Colonic mucosa (tissue), 4 donors: ENCODE results near the gene DCUN1D3. TPM values are rescaled to one million over a fixed set of nuclear protein-coding genes. Genes with fewer than 3 reads are reported as not detected.

Source experiments
- DNase-seq: peaks from one replicate; pipeline ENCODE4 v3.0.0-alpha.2; 2020
- H3K27ac ChIP-seq: fragments of 200-600 bp; one replicate; pipeline ENCODE4 v1.8.0; 2021
- H3K27me3 ChIP-seq: fragments of 200-600 bp; one replicate; pipeline ENCODE4 v1.8.0; 2021
- H3K36me3 ChIP-seq: fragments of 200-600 bp; one replicate; pipeline ENCODE4 v1.8.0; 2021
- H3K4me1 ChIP-seq: fragments of 200-600 bp; one replicate; pipeline ENCODE4 v1.8.0; 2021; ENCODE audit warnings: mild to moderate bottlenecking
- H3K4me3 ChIP-seq: fragments of 200-600 bp; one replicate; pipeline ENCODE4 v1.8.0; 2021
- H3K9ac ChIP-seq, 2 donors: one replicate each; pipeline ENCODE4 v1.7.0; 2013; ENCODE audit warnings: control low read depth in 2 of 2, low read depth in 2 of 2, low read length in 2 of 2
- H3K9me3 ChIP-seq: fragments of 200-600 bp; one replicate; pipeline ENCODE4 v1.8.0; 2021
- CTCF ChIP-seq: fragments of 200-600 bp; IDR thresholded peaks from one replicate; pipeline ENCODE4 v1.8.0; 2022; ENCODE audit warnings: antibody characterized with exemption, mild to moderate bottlenecking
- intact Hi-C: fragments of 100-400 bp; cut with DNase I; formaldehyde crosslinking; loops from one replicate; pipeline ENCODE4 v1.14.1; 2022
- total RNA-seq, 2 donors: library from RNA; stranded (reverse); fragmentation: NEBNext Ultra II Directional in 1 of 2; extraction: Animal tissue kit (Norgen Biotek cat#: 25700) in 1 of 2; gene quantifications; one replicate each; pipeline ENCODE4 v1.2.1, GENCODE V29; 2021
- donor health status: healthy.
- donor health status: DM: no; HTN: no; CAD: no.
- donor health status: DM: no; HTN: no; CAD: no.

The DCUN1D3 gene
- total RNA-seq, 2 donors from 2014 or later = 6.0 to 15.0 TPM

DNA sequence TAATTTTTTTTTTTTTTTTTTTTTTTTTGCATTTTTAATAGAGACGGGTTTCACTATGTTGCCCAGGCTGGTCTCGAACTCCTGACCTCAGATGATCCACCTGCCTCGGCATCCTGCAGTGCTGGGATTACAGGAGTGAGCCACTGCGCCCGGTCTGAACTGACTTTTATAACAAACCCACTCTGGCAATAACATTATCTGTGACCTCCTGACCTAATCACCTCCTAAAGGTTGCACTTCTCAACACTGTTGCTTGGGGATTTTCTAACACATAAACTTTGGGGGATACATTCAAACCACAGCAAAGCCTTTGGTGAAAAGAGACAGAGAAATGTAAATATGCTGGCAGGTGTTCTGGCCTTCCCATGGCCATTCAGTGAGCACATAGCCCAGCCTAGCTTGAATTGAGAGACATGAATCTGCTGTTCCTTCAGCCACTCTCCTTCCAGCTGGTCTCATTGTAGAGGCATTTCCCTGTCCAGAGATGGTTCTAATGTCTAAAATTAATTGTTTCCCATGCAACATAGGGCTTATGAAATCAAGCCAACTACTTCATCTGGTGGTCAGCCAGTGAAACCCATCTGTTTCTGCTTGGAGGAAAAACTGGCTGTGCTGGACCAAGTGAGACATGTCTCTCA is 28.7 kb upstream of the DCUN1D3 start:
- DNase-seq = no peak

DNA sequence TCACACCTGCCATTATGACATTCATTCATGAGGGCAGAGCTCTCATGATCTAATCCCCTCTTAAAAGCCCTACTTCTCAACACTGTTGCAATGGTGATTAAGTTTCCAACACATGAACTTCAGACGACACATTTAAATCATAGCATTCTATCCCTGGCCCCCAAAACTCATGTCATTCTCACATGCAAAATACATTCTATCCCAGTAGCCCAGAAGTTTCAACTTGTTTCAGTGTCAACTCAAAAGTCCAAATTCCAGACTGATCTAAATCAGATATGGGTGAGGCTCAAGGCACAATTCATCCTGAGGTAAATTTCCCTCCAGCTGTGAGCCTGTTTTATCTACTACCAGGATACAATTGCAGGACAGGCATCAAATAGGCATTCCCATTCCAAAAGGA is 25.6 kb upstream of the DCUN1D3 start:
- H3K4me3 ChIP-seq = no peak overlapping the region
- no peaks in the 10 kb centered on the region for H3K36me3 ChIP-seq
- no peak overlapping the region for H3K27ac ChIP-seq
- no peaks in the 10 kb centered on the region for H3K9me3 ChIP-seq
- no peak overlapping the region for H3K9ac ChIP-seq
- no peak for DNase-seq
- no peaks in the 10 kb centered on the region for H3K4me1 ChIP-seq
- intact Hi-C loops = no loop called here
- TF ChIP-seq CTCF = no peak
- no peaks in the 10 kb centered on the region for H3K27me3 ChIP-seq

More for the DNA sequence above, 28.7 kb upstream of the DCUN1D3 start:
- intact Hi-C loops = no loop called here
- no peak overlapping the region for H3K9ac ChIP-seq
- no peak overlapping the region for H3K27ac ChIP-seq
- no peak for TF ChIP-seq CTCF
- no peaks in the 10 kb centered on the region for H3K4me1 ChIP-seq
- no peaks in the 10 kb centered on the region for H3K27me3 ChIP-seq
- H3K36me3 ChIP-seq = no peaks in the 10 kb centered on the region
- H3K4me3 ChIP-seq = no peak overlapping the region
- no peaks in the 10 kb centered on the region for H3K9me3 ChIP-seq

DNA sequence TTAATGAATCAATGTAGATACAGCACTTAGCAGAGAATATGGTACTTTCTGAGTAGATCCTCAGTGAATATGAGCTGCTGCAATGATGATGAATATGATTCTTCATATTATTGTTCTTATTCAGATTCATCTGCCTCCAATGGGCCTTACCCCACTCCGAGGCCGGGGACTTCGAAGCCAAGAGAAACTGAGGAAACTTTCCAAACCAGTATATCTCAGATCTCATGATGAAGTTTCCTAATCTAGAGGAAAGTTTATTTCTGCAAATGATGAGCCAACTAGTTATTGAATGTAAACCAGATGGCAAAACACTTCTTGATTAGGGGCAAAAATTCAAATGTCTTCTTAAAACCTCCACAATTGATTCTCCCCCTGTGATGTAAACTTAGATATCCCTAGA is 23.7 kb upstream of the DCUN1D3 start:
- H3K27ac ChIP-seq = no peak overlapping the region
- H3K9me3 ChIP-seq = no peaks in the 10 kb centered on the region
- no peak for TF ChIP-seq CTCF
- H3K4me3 ChIP-seq = no peak overlapping the region
- H3K36me3 ChIP-seq = no peaks in the 10 kb centered on the region
- DNase-seq = no peak
- H3K4me1 ChIP-seq = no peaks in the 10 kb centered on the region
- H3K27me3 ChIP-seq = no peaks in the 10 kb centered on the region
- H3K9ac ChIP-seq = no peak overlapping the region
- intact Hi-C loops = no loop called here

GRCh38 chr16:20920799-20921198 is 20.6 kb upstream of the DCUN1D3 start:
- intact Hi-C loops = no loop called here
- no peak for TF ChIP-seq CTCF

DNA sequence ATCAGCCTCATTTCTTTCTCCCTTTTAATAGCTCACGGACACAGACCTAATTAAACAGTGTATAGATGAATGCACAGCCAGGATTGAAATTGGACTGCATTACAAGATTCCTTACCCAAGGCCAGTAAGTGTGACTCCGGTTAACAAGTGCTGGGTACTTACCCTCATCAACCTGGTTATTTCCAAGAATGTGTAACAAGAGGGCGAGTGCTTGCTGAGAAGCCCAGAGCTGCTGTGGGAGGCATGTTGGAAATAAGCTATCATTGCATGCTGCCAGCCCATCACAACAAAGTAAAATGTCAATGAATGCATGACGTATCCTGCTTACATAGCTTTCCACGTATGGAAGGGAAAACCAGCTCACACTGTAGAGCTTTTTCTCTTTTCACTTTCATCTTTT is 19.9 kb upstream of the DCUN1D3 start:
- H3K36me3 ChIP-seq = no peaks in the 10 kb centered on the region
- H3K4me1 ChIP-seq = no peaks in the 10 kb centered on the region
- H3K27ac ChIP-seq = no peak overlapping the region
- H3K4me3 ChIP-seq = no peak overlapping the region
- H3K27me3 ChIP-seq = no peaks in the 10 kb centered on the region
- H3K9me3 ChIP-seq = no peaks in the 10 kb centered on the region
- no peak for TF ChIP-seq CTCF
- intact Hi-C loops = no loop called here
- no peak for DNase-seq
- no peak overlapping the region for H3K9ac ChIP-seq

More at GRCh38 chr16:20920799-20921198, 20.6 kb upstream of the DCUN1D3 start:
- Histone ChIP-seq H3K27ac (no peak overlapping the region), H3K9me3 (no peaks in the 10 kb centered on the region), H3K4me1 (no peaks in the 10 kb centered on the region), H3K27me3 (no peaks in the 10 kb centered on the region), H3K9ac (no peak overlapping the region), H3K4me3 (no peak overlapping the region), H3K36me3 (no peaks in the 10 kb centered on the region)
- no peak for DNase-seq
